GM03348 (cell line): ENCODE results near the gene CCDC183.
"Not testable (repeated sequence)": the region's sequence is repeated elsewhere in the genome, so short reads cannot be mapped to it uniquely, and the experiment has no call there.

ENCODE experiments used
- DNase-seq: peaks from one replicate; pipeline ENCODE4 v3.0.0; 2012; ENCODE audit warnings: low spot score

Gene CCDC183

DNA sequence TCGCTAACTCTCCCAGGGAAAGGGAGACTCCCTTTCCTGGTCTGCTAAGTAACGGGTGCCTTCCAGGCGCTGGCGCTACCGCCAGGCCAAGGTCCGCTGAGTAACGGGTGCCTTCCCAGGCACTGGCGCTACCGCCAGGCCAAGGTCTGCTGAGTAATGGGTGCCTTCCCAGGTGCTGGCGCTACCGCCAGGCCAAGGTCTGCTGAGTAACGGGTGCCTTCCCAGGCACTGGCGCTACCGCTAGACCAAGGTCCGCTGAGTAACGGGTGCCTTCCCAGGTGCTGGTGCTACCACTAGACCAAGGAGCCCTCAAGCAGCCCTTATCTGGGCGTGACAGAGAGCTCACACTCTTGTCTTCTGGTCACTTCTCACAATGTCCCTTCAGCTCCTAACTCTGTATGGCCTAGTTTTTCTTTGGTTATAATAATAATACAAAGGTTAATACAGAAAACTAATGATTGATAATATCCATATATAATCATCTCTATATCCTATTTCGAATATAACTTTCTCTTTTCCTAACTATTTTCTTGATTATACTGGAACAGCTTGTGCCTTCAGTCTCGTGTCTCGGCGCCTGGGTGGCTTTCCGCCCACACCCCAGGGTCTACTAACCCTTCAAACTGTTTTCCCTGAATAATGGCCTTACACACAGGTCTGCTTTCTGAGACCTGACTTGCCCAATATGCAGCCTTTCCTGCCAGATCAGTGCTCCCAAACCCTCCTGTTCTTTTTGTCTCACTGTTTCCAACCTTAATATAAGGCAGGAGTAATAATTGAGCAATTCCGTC is 10.4 kb upstream of the CCDC183 start:
- DNase-seq: not testable (repeated sequence)

DNA sequence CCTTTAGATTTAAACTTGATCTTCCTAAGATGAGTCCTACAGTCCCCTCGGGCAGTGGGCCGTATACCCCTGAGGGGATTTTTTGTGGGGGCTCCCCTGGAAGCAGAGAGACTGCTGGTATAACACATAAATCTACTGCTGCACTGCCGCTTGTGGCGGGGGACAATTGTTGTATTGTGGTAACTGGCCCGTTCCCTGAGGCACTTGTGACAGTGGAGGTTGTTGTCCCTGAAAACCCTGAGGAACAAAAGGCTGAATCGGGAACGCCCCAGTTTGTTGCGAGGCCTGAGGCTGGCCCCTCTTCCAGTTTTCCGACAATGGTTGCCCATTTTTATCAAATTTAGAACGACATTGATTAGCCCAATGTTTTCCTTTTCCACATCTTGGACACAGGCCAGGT is 9.7 kb upstream of the CCDC183 start:
- no peak for DNase-seq

DNA sequence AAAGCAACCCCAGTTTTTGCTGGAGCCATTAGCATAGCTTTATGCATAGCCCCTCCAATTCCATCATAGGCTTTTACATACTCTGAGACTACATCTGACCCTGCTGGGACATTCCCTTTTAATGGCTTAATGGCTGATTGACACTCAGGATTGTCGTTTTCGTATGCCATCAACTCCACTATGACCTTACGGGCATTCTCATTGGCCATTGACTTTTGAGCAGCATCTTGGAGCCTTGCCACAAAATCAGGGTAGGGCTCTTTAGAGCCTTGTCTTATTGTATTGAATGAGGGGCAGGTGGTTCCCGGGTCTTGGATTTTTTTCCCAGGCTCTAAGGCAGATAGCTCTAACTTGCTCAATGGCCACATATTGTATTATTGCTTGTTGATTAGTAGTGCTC is 9.2 kb upstream of the CCDC183 start:
- DNase-seq: not testable (repeated sequence)

DNA sequence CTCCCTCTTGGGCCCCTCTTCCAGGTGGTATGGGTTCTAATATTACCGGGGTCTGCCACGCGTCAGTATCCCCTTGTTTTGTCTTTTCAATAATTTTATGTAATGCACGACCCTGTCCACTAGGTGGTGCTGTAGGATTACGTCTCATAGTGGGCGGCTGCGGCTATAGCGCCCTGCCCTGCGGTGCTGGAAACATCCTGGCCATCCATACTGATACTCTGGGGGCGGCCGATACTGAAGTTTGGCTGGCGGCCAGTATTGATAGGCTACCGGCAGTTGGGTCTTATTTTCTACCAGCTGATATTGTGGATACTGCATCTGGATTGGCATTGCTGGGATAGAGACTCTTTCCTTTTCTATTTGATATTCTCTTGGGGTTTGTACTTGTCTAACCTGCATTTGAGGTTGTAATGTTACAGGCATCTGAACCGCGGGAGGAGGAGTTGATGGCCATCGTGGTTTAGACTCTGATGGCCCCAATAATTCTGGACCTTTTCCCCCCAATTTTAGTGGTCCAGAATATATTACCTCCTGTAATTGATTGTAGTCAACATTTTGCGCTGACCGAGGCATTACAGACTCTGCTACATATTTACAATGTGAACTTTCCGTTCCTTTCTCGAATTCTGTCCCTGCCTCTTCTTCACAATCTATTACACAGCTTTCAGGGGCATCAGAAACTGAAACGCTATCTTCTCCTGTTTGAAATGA is 8.3 kb upstream of the CCDC183 start:
- DNase-seq: peak; percentile 78

DNA sequence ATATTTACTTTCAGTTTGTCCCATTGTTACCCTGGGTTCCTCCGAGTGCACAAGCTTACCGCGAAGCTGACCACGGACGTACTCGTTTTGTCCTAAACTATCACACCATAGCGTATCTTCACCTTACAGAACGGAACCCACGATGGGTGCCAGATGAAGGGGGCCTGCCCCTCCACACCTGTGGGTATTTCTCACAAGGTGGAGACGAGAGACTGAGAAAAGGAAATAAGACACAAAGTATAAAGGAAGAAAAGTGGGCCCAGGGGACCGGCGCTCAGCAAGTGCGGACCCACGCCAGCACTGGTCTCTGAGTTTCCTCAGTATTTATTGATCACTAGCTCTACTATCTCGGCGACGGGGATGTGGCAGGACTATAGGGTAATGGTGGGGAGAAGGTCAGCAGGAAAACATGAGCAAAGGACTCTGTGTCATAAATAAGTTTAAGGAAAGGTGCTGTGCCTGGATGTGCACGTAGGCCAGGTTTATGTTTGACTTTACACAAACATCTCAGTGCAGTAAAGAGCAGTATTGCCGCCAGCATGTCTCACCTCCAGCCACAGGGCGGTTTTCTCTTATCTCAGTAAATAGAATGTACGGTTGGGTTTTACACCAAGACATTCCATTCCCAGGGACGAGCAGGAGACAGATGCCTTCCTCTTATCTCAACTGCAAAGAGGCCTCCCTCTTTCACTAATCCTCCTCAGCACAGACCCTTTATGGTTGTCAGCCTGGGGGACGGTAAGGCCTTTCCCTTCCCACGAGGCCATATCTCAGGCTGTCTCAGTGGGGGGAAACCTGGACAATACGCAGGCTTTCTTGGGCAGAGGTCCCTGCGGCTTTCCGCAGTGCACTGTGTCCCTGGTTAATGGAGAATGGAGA is 7.3 kb upstream of the CCDC183 start:
- not testable (repeated sequence) for DNase-seq

DNA sequence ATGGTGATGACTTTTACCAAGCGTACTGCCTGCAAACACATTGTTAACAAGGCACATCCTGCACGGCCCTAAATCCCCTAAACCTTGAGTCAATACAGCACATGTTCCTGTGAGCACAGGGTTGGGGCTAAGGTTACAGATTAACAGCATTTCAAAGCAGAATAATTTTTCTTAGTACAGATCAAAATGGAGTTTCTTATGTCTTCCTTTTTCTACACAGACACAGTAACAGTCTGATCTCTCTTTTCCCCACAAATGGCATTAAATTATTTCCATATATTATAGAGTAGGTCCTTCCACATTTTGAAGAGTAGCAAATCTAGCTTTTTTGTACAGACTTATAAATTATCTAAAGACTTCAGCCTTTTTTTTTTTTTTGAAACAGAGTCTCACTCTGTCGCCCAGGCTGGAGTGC is 6.6 kb upstream of the CCDC183 start:
- DNase-seq: no peak

DNA sequence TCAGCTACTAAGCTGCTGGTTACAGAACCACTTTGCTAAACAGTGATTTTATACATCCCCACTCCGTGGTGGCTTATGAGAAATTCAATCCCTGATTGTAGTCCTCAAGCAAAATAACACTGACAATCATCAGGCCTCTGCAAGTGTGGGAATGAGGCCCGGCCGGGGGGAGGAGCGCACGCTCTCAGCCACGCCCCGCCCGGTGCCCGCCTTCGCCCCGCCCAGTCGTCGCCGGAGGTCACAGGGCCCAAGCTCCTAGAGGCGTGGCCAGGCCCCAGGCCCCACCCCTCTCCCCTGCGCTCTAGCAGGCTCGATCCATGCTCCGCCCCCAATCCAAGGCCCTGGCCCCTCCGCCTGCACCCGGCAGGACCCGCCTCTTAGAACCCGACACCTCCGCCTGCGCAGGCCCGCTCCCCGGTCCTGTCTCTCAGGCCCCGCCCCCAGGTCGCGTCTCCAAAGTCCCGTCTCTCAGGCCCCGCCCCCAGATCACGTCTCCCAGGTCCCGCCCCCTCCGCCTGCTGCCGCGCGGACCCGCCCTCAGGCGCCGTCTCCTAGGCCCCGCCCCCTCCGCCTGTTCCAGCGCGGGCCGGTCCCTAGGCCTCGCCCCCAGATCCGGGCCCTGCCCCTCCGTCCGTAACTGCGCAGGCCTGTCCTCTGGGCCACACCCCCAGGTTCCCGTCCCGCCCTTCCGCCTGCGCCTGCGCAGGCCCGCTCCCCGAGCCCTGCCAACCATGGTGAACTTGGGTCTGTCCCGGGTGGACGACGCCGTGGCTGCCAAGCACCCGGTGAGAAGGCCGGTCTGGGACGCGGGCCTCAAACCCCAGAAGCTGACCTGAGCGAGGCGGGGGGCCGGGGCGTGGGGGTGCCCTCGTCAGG is 5.3 kb upstream of the CCDC183 start, which contains the start of gene TMEM141:
Gene TMEM141 (plus strand): TSS at position 705 of the 876 bp plus-strand sequence. CDS start 27 bp downstream, at position 732.
- peak; percentile 100 for DNase-seq

DNA sequence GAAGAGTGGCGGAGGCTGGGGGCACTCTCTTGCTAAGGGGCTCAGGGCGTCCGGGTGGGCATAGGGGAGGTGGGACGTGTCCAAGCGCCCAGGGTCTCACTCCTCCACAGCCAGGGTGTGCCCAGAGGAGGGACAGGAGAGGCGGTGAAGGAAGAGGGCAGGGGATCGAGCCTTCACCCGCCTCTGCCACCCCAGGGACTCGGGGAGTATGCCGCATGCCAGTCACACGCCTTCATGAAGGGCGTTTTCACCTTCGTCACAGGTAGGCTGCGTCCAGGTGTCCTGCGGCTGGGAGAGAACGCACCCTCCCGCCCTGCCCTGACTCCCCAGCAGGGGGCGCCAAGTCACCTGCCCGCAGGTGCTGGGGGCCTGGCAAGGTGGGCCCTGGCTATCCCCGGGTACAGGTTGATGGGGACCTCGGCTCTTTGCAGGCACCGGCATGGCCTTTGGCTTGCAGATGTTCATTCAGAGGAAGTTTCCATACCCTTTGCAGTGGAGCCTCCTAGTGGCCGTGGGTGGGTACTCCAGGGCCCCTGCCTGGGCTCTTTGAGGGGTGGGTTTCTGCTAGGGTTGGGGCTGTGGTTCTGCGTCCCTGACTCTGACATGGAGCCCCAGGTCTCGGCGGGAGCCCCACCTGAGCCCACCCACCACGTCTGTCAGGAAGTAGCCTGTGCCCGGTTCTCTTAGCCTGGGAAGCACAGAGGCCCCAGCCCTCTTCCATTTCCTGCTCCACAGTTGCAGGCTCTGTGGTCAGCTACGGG is 4.4 kb upstream of the CCDC183 start:
- peak; percentile 41 for DNase-seq

DNA sequence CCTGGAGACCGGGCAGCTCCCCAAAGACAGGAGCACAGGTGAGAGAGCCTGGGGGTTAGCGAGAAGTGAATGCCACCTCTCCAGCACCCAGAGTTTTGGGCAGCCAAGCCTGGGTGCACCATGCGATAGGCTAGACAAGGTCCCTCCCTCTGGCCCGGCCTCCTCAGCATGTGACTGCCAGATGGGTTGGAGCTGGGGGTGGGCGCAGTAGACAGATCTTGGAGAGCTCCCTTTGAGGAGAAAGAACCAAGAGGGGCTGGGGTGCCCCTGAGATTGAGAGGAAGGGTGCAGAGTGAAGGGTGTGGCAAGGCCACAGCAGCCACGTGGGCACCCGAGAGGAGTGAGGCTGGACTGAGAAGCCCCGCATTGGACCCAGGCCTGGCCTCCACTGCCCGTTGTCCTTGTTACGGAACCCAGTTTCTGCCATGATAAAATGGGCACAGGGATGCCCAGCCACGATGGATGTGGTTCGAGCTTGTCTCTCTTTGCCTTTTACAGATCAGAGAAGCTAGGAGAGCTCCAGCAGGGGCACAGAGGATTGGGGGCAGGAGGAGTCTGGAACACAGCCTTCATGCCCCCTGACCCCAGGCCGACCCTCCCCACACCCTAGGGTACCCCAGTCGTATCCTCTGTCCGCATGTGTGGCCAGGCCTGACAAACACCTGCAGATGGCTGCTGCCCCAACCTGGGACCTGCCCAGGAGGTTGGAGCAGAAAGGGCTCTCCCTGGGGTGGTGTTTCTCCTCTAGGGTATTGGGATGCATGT is 3.6 kb upstream of the CCDC183 start:
- no peak for DNase-seq

DNA sequence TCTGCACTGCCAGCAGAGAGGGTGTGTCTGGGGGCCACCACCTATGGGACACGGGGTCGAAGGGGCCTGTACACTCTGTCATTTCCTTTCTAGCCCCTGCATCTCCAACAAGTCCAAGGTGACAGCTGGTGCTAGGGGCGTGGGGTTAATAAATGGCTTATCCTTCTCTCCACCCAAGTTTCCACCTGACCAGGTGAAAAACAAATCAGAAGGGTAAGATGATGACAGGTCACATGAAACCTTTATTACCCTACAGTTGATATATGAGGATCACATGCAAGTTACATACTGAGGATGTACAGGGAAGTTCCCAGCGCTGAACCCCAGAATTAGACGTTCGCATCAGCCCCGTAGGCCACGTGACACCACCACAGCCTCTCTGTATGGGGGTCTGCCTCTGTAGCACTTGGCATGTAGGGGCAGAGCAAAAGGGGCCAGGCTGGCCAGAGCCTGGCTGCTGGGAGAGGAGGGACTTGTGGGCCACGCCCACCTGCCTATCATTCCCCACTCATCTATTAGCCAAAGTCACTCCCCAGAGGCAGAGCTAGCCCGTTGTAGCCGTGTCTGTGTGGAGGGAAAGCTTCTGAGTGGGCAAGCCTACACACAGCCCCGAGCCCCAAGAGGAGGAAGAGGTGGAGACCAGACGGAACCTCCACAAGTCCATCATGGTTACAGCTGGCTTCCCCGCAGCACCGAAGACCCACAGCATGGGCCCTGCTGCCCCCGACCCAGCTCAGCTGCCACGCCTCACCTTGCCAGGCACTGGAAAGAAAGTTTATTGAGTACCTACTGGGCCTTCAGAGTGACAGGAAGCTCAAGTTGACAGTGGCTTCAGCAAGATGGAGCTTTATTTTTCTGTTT is 2.8 kb upstream of the CCDC183 start:
- no peak for DNase-seq

DNA sequence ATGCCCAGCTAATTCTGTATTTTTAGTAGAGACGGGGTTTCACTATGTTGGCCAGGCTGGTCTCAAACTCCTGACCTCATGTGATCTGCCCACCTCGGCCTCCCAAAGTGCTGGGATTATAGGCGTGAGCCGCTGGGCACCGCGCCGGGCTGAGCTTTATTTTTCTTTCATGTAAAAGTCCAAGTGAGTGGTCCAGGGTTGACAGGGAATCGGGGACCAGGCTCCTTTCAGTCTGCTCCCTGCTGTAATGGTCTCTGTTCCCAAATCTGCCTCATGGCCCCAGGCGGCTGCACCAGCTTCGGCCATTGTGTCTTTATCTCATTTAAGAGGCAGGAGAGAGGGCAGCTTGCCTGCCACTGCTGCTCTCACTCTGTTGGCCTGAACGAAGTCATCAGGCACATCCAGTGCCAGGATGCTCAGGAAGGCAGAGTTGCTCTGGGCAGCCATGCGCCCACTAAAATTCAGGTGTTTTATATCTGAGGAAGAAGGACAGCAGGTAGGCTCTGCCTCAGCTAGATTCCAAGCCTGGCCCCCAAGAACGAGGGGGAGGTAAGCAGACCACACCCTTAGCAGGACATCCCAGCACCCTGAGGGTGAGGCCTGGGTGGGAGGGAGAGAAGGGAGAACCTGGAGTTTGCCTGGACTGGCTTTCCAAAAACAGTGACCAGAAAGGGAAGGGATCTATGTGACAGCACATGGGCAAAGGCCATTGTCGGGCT is 1.7 kb upstream of the CCDC183 start:
- no peak for DNase-seq

DNA sequence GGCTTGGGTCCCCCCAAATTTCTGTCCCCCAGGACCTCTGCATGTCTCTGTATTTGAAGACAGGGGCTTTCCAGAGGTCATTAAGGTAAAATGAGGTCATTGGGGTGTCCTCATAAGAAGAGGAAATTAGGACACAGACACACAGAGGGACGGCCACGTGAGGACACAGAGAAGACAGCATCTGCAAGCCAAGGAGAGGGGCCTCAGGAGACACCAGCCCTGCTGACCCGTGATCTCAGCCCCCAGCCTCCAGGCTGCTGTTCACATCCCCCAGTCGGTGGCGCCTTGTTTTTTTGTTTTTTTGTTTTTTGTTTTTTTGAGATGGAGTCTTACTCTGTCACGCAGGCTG is 1.2 kb upstream of the CCDC183 start:
- DNase-seq: no peak

DNA sequence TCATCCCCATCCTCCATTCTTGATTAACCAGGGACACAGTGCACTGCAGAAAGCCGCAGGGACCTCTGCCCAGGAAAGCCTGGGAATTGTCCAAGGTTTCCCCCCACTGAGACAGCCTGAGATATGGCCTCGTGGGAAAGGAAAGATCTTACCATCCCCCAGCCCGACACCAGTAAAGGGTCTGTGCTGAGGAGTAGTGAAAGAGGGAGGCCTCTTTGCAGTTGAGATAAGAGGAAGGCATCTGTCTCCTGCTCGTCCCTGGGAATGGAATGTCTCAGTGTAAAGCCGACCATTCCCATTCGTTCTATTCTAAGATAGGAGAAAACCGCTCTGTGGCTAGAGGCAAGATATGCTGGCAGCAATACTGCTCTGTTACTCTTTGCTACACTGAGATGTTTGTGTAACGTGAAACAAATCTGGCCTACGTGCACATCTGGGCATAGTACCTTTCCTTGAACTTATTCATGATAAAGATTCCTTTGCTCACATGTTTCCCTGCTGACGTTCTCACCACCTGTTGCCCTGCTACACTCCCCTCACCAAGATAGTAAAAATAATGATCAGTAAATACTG is 723 bp downstream of the CCDC183 start:
- not testable (repeated sequence) for DNase-seq

DNA sequence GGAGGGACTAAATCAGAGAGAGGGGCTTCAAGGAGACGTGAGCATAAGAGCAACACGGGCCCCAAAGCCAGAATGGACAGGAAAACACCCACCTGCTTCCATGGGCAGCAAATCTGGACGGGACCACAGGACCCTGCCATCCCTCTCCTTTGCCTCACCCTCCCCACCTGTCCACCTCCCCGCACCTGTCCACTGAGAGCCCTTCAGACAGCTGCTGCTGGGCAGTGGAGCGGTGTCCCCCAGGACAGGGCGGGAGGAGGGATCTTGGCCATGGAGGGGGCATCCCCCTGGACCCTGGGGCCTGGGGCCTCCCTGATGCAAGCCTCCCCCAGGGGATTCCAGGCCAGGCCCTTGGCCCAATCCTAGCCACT is 2.6 kb downstream of the CCDC183 start:
- DNase-seq: no peak

DNA sequence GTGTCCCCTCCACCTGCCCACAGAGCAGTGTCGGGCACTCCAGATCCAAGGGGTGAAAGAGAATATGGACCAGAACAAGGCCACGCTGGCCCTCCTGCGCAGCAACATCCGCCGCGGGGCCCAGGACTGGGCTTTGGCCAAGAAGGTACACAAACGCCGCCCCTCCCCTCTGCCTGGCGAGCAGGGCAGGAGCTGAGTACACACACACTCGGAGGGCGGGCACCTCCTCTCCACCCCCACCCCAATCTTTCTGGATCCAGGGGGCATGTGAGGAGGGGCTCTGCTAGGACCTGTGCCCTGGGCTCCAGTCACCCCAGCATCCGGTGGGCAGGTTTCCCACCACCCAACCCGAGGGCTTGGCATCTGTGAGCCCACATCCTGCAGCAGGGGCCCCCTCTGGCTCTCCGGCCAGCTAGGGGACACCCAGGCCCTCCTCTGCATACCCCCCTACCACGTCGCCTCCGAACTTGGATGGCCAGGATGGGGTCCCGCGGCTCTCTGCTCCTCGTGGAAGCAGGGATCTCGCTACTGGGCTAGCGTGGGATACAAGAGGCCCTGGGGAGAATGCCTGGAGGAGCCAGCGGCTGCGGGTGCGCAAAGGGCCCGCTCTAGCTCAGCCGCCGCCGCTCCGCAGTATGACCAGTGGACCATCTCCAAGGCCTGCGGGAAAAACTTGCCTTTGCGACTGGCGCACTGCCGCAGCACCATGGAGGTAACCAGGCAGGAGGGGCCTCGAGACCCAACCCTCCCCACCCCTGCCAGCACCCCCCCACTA is 3.1 kb downstream of the CCDC183 start:
- DNase-seq: no peak

DNA sequence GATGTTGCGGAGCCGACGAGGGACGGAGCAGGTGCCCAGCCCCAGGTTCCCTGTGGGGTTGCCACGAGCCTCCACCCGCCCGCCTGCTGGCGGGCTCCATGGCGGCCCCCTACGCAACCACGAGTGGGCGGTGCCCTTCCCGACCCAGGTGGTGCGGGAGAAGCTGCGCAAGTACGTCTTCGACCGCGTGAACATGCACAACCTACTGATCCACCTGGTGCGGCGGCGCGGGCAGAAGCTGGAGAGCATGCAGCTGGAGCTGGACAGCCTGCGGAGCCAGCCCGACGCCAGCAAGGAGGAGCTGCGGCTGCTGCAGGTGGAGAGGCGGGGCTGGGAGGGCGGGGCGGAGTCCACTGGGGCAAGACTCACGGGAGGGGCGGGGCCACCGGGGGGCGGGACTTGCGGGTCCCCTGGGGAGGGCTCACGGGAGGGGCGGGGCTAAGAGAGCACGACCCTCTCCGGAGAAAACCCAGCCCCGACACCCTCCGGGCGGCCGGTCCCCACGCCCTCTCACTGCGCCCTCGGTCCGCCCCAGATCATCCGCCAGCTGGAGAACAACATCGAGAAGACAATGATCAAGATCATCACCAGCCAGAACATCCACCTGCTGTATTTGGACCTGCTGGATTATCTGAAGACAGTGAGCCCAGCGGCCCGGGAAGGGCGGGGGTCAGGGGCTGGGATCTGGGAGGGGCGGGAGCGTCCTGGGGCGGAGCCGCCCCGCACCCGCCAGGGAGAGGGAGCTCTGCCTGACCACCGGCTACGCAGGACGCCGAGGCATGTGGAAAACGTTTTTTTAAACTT is 3.9 kb downstream of the CCDC183 start:
- peak; percentile 74 for DNase-seq
